IMR-90 (cell line): ENCODE results near the gene SH2D6. TPM values are rescaled to one million over a fixed set of nuclear protein-coding genes. Genes with fewer than 3 reads are reported as not detected.

ENCODE experiments used
- ATAC-seq: fragments of 200-7000 bp; cut with Tn5 transposase; 2 replicates; pipeline ENCODE4 v1.9.1; 2020; ENCODE audit warnings: low read depth, mild to moderate bottlenecking, moderate library complexity
- BruUV-seq: library from RNA; stranded (reverse); fragments of 400-500 nt; replicated peaks from 2 replicates; lab custom pipeline; 2021; lab: Mats Ljungman, UMichigan
- CTCF ChIA-PET: fragments of 300-600 bp; formaldehyde crosslinking; extraction: SDS; loops from one replicate; lab custom pipeline; 2021; ENCODE audit warnings: antibody characterized with exemption; lab: Yijun Ruan, JAX
- POLR2A ChIA-PET: fragments of 300-600 bp; sonication (Branson Sonifier 250); formaldehyde crosslinking; loops from one replicate; lab custom pipeline; 2022; ENCODE audit warnings: antibody characterized with exemption; ENCODE audit not compliant: unreplicated experiment; lab: Charles Lee
- DNase-seq: peaks from one replicate; pipeline ENCODE4 v3.0.0; 2013
- H2AFZ ChIP-seq: replicated peaks from 2 replicates; pipeline ENCODE3; 2013; ENCODE audit warnings: low read length, mild to moderate bottlenecking; ENCODE audit not compliant: poor library complexity
- H2AK5ac ChIP-seq: 2 replicates; pipeline ENCODE4 v1.6.1; 2013; ENCODE audit warnings: low read depth, low read length, inconsistent platforms
- H2AK9ac ChIP-seq: replicated peaks from 2 replicates; pipeline ENCODE3; 2013; ENCODE audit warnings: mild to moderate bottlenecking, low read depth, low read length, moderate library complexity; ENCODE audit not compliant: poor library complexity
- H2BK120ac ChIP-seq: 2 replicates; pipeline ENCODE4 v1.6.1; 2013; ENCODE audit warnings: low read depth, low read length, inconsistent platforms
- H2BK15ac ChIP-seq: 3 replicates; pipeline ENCODE4 v1.6.1; 2013; ENCODE audit warnings: low read depth, low read length, inconsistent platforms
- H2BK20ac ChIP-seq: 2 replicates; pipeline ENCODE4 v1.6.1; 2013; ENCODE audit warnings: low read depth, mild to moderate bottlenecking, inconsistent platforms, low read length, moderate library complexity
- H2BK5ac ChIP-seq: 2 replicates; pipeline ENCODE4 v1.6.1; 2013; ENCODE audit warnings: mild to moderate bottlenecking, low read depth, low read length, inconsistent platforms; ENCODE audit not compliant: poor library complexity, severe bottlenecking
- H3K14ac ChIP-seq: replicated peaks from 2 replicates; pipeline ENCODE4 v1.6.1; 2013; ENCODE audit warnings: low read depth, low read length, inconsistent platforms
- H3K18ac ChIP-seq: 2 replicates; pipeline ENCODE4 v1.6.1; 2013; ENCODE audit warnings: low read depth, low read length, control low read depth
- H3K23ac ChIP-seq: 2 replicates; pipeline ENCODE4 v1.6.1; 2013; ENCODE audit warnings: low read depth, low read length, inconsistent platforms
- H3K27ac ChIP-seq: 2 replicates; pipeline ENCODE4 v1.5.1; 2013; ENCODE audit warnings: mild to moderate bottlenecking, control low read depth, low read length; ENCODE audit not compliant: insufficient read depth
- H3K27me3 ChIP-seq: 2 replicates; pipeline ENCODE4 v1.6.1; 2013; ENCODE audit warnings: low read length; ENCODE audit not compliant: control insufficient read depth, insufficient read depth
- H3K36me3 ChIP-seq: 2 replicates; pipeline ENCODE4 v1.6.1; 2013; ENCODE audit warnings: low read length, mixed read lengths; ENCODE audit not compliant: control insufficient read depth, insufficient read depth
- H3K4ac ChIP-seq: 2 replicates; pipeline ENCODE4 v1.6.1; 2013; ENCODE audit warnings: low read depth, low read length, inconsistent platforms
- H3K4me1 ChIP-seq: 2 replicates; pipeline ENCODE4 v1.6.1; 2013; ENCODE audit warnings: low read length, mixed read lengths; ENCODE audit not compliant: control insufficient read depth, insufficient read depth
- H3K4me2 ChIP-seq: 2 replicates; pipeline ENCODE4 v1.6.1; 2013; ENCODE audit warnings: low read depth, mild to moderate bottlenecking, control low read depth, low read length, moderate library complexity
- H3K4me3 ChIP-seq: 2 replicates; pipeline ENCODE4 v1.5.1; 2013; ENCODE audit warnings: low read depth, mild to moderate bottlenecking, control low read depth, low read length, moderate library complexity; ENCODE audit not compliant: insufficient read depth
- H3K56ac ChIP-seq: 2 replicates; pipeline ENCODE4 v1.6.1; 2013; ENCODE audit warnings: low read length, inconsistent platforms; ENCODE audit not compliant: insufficient read depth; ENCODE audit errors: extremely low read depth
- H3K79me1 ChIP-seq, 2 experiments: 2 replicates each; pipeline ENCODE4 v1.6.1; 2013; ENCODE audit warnings: low read length in 2 of 2, inconsistent platforms in 1 of 2, low read depth in 1 of 2
- H3K9ac ChIP-seq: 2 replicates; pipeline ENCODE4 v1.6.1; 2013; ENCODE audit warnings: low read depth, low read length, control low read depth
- H3K9me1 ChIP-seq: 2 replicates; pipeline ENCODE4 v1.6.1; 2013; ENCODE audit warnings: low read length, inconsistent platforms; ENCODE audit not compliant: insufficient read depth
- H3K9me3 ChIP-seq: 2 replicates; pipeline ENCODE4 v1.6.1; 2013; ENCODE audit warnings: low read length; ENCODE audit not compliant: control insufficient read depth, insufficient read depth
- H4K20me1 ChIP-seq: 2 replicates; pipeline ENCODE4 v1.6.1; 2013; ENCODE audit warnings: low read length, inconsistent platforms; ENCODE audit not compliant: insufficient read depth
- H4K5ac ChIP-seq: 2 replicates; pipeline ENCODE4 v1.6.1; 2013; ENCODE audit warnings: mild to moderate bottlenecking, low read depth, low read length, control low read depth
- H4K8ac ChIP-seq, 2 experiments: 2 replicates each; pipeline ENCODE4 v1.6.1; 2013; ENCODE audit warnings: low read depth in 2 of 2, low read length in 2 of 2, control low read depth in 1 of 2, inconsistent platforms in 1 of 2
- H4K91ac ChIP-seq: 2 replicates; pipeline ENCODE4 v1.6.1; 2013; ENCODE audit warnings: low read depth, low read length, inconsistent platforms; ENCODE audit not compliant: insufficient read depth
- MXI1 ChIP-seq: IDR thresholded peaks from 2 replicates; pipeline ENCODE4 v1.6.1; 2012; ENCODE audit warnings: low read depth, mild to moderate bottlenecking, low read length, moderate library complexity, borderline replicate concordance
- WGBS, 2 experiments: methylation state at CpG; one replicate each; pipeline versions ENCODE4 v1.1.5 to v1.1.7; 2013; ENCODE audit warnings: missing lambda C conversion rate in 2 of 2; ENCODE audit not compliant: insufficient read length in 1 of 2; ENCODE audit errors: extremely low coverage in 2 of 2; 5-methylcytosine and 5-hydroxymethylcytosine counted together
- dilution Hi-C: fragments of 300-500 bp; cut with HindIII; formaldehyde crosslinking; loops from one replicate; pipeline ENCODE4 v1.14.3; 2018; ENCODE audit warnings: low sequenced_read_pairs; ENCODE audit not compliant: unreplicated experiment
- in situ Hi-C: fragments of 300-500 bp; cut with MboI; formaldehyde crosslinking; loops from 3 replicates; pipeline ENCODE4 v1.14.3; 2019; ENCODE audit warnings: low sequenced_read_pairs, inconsistent platforms, mixed read lengths
- intact Hi-C: fragments of 100-400 bp; cut with micrococcal nuclease; formaldehyde crosslinking; loops from 2 replicates; pipeline ENCODE4 v1.10.0; 2022
- polyA plus RNA-seq, 3 experiments: library from polyadenylated mRNA; depleted of rRNA; stranded (reverse); fragments of >200 nt; gene quantifications; 2 replicates each; pipeline ENCODE4 v1.2.3, GENCODE V29; 2012; ENCODE audit warnings: low replicate concordance in 1 of 3
- total RNA-seq: library from RNA; depleted of rRNA; stranded (reverse); fragments of >200 nt; gene quantifications from 2 replicates; pipeline ENCODE4 v1.2.3, GENCODE V29; 2012

The SH2D6 gene
- total and polyA plus RNA-seq, 2 of the 4 experiments (the other 2 are of a cell fraction): 0.32 to 0.36 TPM

- Histone ChIP-seq H3K4me1 (peaks cover 5% of the 10 kb centered on the region; the same call in 1 of the 2 replicates), H2BK15ac (no peak overlapping the region), H2BK20ac (no peak overlapping the region), H2AFZ (no peak overlapping the region), H3K23ac (no peak overlapping the region), H3K4me2 (no peak overlapping the region), H3K79me1 (peaks cover 5 to 13% of the 10 kb centered on the region in 2 experiments; a peak in 3 of 4 replicates), H4K91ac (no peak overlapping the region), H3K56ac (no peak overlapping the region), H3K9ac (no peak overlapping the region), H3K4me3 (no peak overlapping the region), H2AK9ac (no peak overlapping the region), H2BK5ac (no peak overlapping the region), H3K14ac (no peak overlapping the region), H3K9me1 (no peaks in the 10 kb centered on the region), H4K8ac (no peak overlapping the region), H3K18ac (no peak overlapping the region), H2BK120ac (no peak overlapping the region), H3K27ac (no peak overlapping the region), H2AK5ac (no peak overlapping the region), H4K20me1 (no peaks in the 10 kb centered on the region; the same call in 1 of the 2 replicates), H3K9me3 (no peaks in the 10 kb centered on the region), H4K5ac (no peak overlapping the region), H3K36me3 (peaks cover 14% of the 10 kb centered on the region), H3K4ac (no peak overlapping the region), H3K27me3 (no peaks in the 10 kb centered on the region)
- DNase-seq: no peak
- WGBS, 2 experiments: no CpG with 5 or more reads among the region's 7 CpGs
- CTCF ChIA-PET: no interaction called here
- intact Hi-C loops (no loop called here), in situ Hi-C loops (no loop called here), dilution Hi-C loops (no loop called here)
- no TSS peak for BruUV-seq
- TF ChIP-seq MXI1: no peak
- POLR2A ChIA-PET: no interaction called here
- ATAC-seq: no peak
Observed at GRCh38 chr2:85401464-85401805, 17.1 kb upstream of the SH2D6 start.
